ENCODE data around the gene ERI2.

DNA sequence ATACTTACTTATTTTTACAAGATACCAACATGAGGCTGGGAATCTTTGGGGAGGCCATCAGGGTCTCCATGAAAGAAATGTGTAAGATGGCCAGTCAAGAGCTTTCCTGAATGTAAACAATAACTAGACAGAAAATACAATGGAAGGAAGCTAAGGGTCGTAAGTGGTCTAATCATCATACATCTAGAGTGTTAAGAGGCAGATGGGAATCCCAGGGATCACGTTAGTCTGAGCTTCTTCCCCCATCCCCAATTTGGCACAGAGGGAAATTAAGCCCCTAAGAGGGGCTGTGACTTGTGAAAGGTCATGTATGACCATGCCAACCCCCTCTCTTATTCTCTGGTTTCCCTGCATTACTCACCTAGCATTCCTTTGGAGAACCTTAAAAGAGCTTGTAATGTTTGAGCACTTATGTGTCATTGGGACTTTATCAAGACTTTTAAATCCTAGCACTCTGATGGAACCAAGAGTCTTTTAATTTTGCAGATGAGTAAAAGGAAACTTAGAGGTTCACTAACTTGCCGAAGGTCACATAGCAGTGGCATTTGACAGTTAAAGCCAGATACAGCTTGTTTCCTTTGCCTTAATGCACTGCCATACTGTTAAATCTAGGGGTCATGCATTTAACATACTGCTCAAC lies 47.8 kb upstream of the ERI2 start:
- TF ChIP-seq, protein P1, sequence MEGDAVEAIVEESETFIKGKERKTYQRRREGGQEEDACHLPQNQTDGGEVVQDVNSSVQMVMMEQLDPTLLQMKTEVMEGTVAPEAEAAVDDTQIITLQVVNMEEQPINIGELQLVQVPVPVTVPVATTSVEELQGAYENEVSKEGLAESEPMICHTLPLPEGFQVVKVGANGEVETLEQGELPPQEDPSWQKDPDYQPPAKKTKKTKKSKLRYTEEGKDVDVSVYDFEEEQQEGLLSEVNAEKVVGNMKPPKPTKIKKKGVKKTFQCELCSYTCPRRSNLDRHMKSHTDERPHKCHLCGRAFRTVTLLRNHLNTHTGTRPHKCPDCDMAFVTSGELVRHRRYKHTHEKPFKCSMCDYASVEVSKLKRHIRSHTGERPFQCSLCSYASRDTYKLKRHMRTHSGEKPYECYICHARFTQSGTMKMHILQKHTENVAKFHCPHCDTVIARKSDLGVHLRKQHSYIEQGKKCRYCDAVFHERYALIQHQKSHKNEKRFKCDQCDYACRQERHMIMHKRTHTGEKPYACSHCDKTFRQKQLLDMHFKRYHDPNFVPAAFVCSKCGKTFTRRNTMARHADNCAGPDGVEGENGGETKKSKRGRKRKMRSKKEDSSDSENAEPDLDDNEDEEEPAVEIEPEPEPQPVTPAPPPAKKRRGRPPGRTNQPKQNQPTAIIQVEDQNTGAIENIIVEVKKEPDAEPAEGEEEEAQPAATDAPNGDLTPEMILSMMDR (IDR thresholded peaks at IDR 0.05), result no peak
- no peak for TF ChIP-seq POLR2A (IDR thresholded peaks at IDR 0.05)

Measured in lower leg skin (tissue), 3 donors.